HG03280 (cell line): ENCODE results near the gene SAP30BP.
"Not testable (repeated sequence)": the region's sequence is repeated elsewhere in the genome, so short reads cannot be mapped to it uniquely, and the experiment has no call there.

Experiments
- ATAC-seq: cut with Tn5 transposase; IDR thresholded peaks from one replicate; pipeline ENCODE4 v1.9.1; 2021; ENCODE audit warnings: mild to moderate bottlenecking, moderate library complexity; ENCODE audit not compliant: unreplicated experiment

Gene SAP30BP

GRCh38 chr17:75633486-75634375, 33.4 kb upstream of the SAP30BP start:
- ATAC-seq, result no peak

GRCh38 chr17:75634376-75634740, 32.8 kb upstream of the SAP30BP start:
- no peak for ATAC-seq

- no peak for ATAC-seq
Measured at GRCh38 chr17:75634754-75635609, 32.2 kb upstream of the SAP30BP start.

- no peak for ATAC-seq
Measured at GRCh38 chr17:75635610-75636202, 31.4 kb upstream of the SAP30BP start.

GRCh38 chr17:75636381-75637142, 30.6 kb upstream of the SAP30BP start:
- ATAC-seq, result no peak

GRCh38 chr17:75637143-75637538, 30.0 kb upstream of the SAP30BP start:
- ATAC-seq, result no peak

GRCh38 chr17:75637551-75637950, 29.6 kb upstream of the SAP30BP start:
- no peak for ATAC-seq

- ATAC-seq, result not testable (repeated sequence)
Measured at GRCh38 chr17:75638039-75638438, 29.1 kb upstream of the SAP30BP start.

- ATAC-seq, result no peak
Measured at GRCh38 chr17:75638893-75639292, 28.2 kb upstream of the SAP30BP start.

GRCh38 chr17:75639327-75639726, 27.8 kb upstream of the SAP30BP start:
- no peak for ATAC-seq

- no peak for ATAC-seq
Measured at GRCh38 chr17:75639771-75640555, 27.2 kb upstream of the SAP30BP start.

GRCh38 chr17:75640556-75641119, 26.5 kb upstream of the SAP30BP start:
- ATAC-seq, result no peak

GRCh38 chr17:75641343-75641742, 25.8 kb upstream of the SAP30BP start:
- ATAC-seq, result no peak

GRCh38 chr17:75642182-75642783, 24.9 kb upstream of the SAP30BP start:
- no peak for ATAC-seq

- ATAC-seq, result no peak
Measured at GRCh38 chr17:75642784-75643642, 24.1 kb upstream of the SAP30BP start.

GRCh38 chr17:75643643-75644017, 23.5 kb upstream of the SAP30BP start:
- ATAC-seq, result no peak

- ATAC-seq, result no peak
Measured at GRCh38 chr17:75645501-75645888, 21.6 kb upstream of the SAP30BP start.

- no peak for ATAC-seq
Measured at GRCh38 chr17:75645889-75646637, 21.1 kb upstream of the SAP30BP start.
